IMR-90 (cell line): ENCODE data around the gene CWF19L2. TPM values are rescaled to one million over a fixed set of nuclear protein-coding genes. Genes with fewer than 3 reads are reported as not detected.

ENCODE experiments used
- ATAC-seq: fragments of 200-7000 bp; cut with Tn5 transposase; 2 replicates; pipeline ENCODE4 v1.9.1; 2020; ENCODE audit warnings: low read depth, mild to moderate bottlenecking, moderate library complexity
- BruUV-seq: library from RNA; stranded (reverse); fragments of 400-500 nt; replicated peaks from 2 replicates; lab custom pipeline; 2021; lab: Mats Ljungman, UMichigan
- CTCF ChIA-PET: fragments of 300-600 bp; formaldehyde crosslinking; extraction: SDS; loops from one replicate; lab custom pipeline; 2021; ENCODE audit warnings: antibody characterized with exemption; lab: Yijun Ruan, JAX
- POLR2A ChIA-PET: fragments of 300-600 bp; sonication (Branson Sonifier 250); formaldehyde crosslinking; loops from one replicate; lab custom pipeline; 2022; ENCODE audit warnings: antibody characterized with exemption; ENCODE audit not compliant: unreplicated experiment; lab: Charles Lee
- DNase-seq: peaks from one replicate; pipeline ENCODE4 v3.0.0; 2013
- H2AFZ ChIP-seq: replicated peaks from 2 replicates; pipeline ENCODE3; 2013; ENCODE audit warnings: low read length, mild to moderate bottlenecking; ENCODE audit not compliant: poor library complexity
- H2AK5ac ChIP-seq: 2 replicates; pipeline ENCODE4 v1.6.1; 2013; ENCODE audit warnings: low read depth, low read length, inconsistent platforms
- H2AK9ac ChIP-seq: replicated peaks from 2 replicates; pipeline ENCODE3; 2013; ENCODE audit warnings: mild to moderate bottlenecking, low read depth, low read length, moderate library complexity; ENCODE audit not compliant: poor library complexity
- H2BK120ac ChIP-seq: 2 replicates; pipeline ENCODE4 v1.6.1; 2013; ENCODE audit warnings: low read depth, low read length, inconsistent platforms
- H2BK15ac ChIP-seq: 3 replicates; pipeline ENCODE4 v1.6.1; 2013; ENCODE audit warnings: low read depth, low read length, inconsistent platforms
- H2BK20ac ChIP-seq: 2 replicates; pipeline ENCODE4 v1.6.1; 2013; ENCODE audit warnings: low read depth, mild to moderate bottlenecking, inconsistent platforms, low read length, moderate library complexity
- H2BK5ac ChIP-seq: 2 replicates; pipeline ENCODE4 v1.6.1; 2013; ENCODE audit warnings: mild to moderate bottlenecking, low read depth, low read length, inconsistent platforms; ENCODE audit not compliant: poor library complexity, severe bottlenecking
- H3K14ac ChIP-seq: replicated peaks from 2 replicates; pipeline ENCODE4 v1.6.1; 2013; ENCODE audit warnings: low read depth, low read length, inconsistent platforms
- H3K18ac ChIP-seq: 2 replicates; pipeline ENCODE4 v1.6.1; 2013; ENCODE audit warnings: low read depth, low read length, control low read depth
- H3K23ac ChIP-seq: 2 replicates; pipeline ENCODE4 v1.6.1; 2013; ENCODE audit warnings: low read depth, low read length, inconsistent platforms
- H3K27ac ChIP-seq: 2 replicates; pipeline ENCODE4 v1.5.1; 2013; ENCODE audit warnings: mild to moderate bottlenecking, control low read depth, low read length; ENCODE audit not compliant: insufficient read depth
- H3K27me3 ChIP-seq: 2 replicates; pipeline ENCODE4 v1.6.1; 2013; ENCODE audit warnings: low read length; ENCODE audit not compliant: control insufficient read depth, insufficient read depth
- H3K36me3 ChIP-seq: 2 replicates; pipeline ENCODE4 v1.6.1; 2013; ENCODE audit warnings: low read length, mixed read lengths; ENCODE audit not compliant: control insufficient read depth, insufficient read depth
- H3K4ac ChIP-seq: 2 replicates; pipeline ENCODE4 v1.6.1; 2013; ENCODE audit warnings: low read depth, low read length, inconsistent platforms
- H3K4me1 ChIP-seq: 2 replicates; pipeline ENCODE4 v1.6.1; 2013; ENCODE audit warnings: low read length, mixed read lengths; ENCODE audit not compliant: control insufficient read depth, insufficient read depth
- H3K4me2 ChIP-seq: 2 replicates; pipeline ENCODE4 v1.6.1; 2013; ENCODE audit warnings: low read depth, mild to moderate bottlenecking, control low read depth, low read length, moderate library complexity
- H3K4me3 ChIP-seq: 2 replicates; pipeline ENCODE4 v1.5.1; 2013; ENCODE audit warnings: low read depth, mild to moderate bottlenecking, control low read depth, low read length, moderate library complexity; ENCODE audit not compliant: insufficient read depth
- H3K56ac ChIP-seq: 2 replicates; pipeline ENCODE4 v1.6.1; 2013; ENCODE audit warnings: low read length, inconsistent platforms; ENCODE audit not compliant: insufficient read depth; ENCODE audit errors: extremely low read depth
- H3K79me1 ChIP-seq, 2 experiments: 2 replicates each; pipeline ENCODE4 v1.6.1; 2013; ENCODE audit warnings: low read length in 2 of 2, inconsistent platforms in 1 of 2, low read depth in 1 of 2
- H3K9ac ChIP-seq: 2 replicates; pipeline ENCODE4 v1.6.1; 2013; ENCODE audit warnings: low read depth, low read length, control low read depth
- H3K9me1 ChIP-seq: 2 replicates; pipeline ENCODE4 v1.6.1; 2013; ENCODE audit warnings: low read length, inconsistent platforms; ENCODE audit not compliant: insufficient read depth
- H3K9me3 ChIP-seq: 2 replicates; pipeline ENCODE4 v1.6.1; 2013; ENCODE audit warnings: low read length; ENCODE audit not compliant: control insufficient read depth, insufficient read depth
- H4K20me1 ChIP-seq: 2 replicates; pipeline ENCODE4 v1.6.1; 2013; ENCODE audit warnings: low read length, inconsistent platforms; ENCODE audit not compliant: insufficient read depth
- H4K5ac ChIP-seq: 2 replicates; pipeline ENCODE4 v1.6.1; 2013; ENCODE audit warnings: mild to moderate bottlenecking, low read depth, low read length, control low read depth
- H4K8ac ChIP-seq, 2 experiments: 2 replicates each; pipeline ENCODE4 v1.6.1; 2013; ENCODE audit warnings: low read depth in 2 of 2, low read length in 2 of 2, control low read depth in 1 of 2, inconsistent platforms in 1 of 2
- H4K91ac ChIP-seq: 2 replicates; pipeline ENCODE4 v1.6.1; 2013; ENCODE audit warnings: low read depth, low read length, inconsistent platforms; ENCODE audit not compliant: insufficient read depth
- BHLHE40 ChIP-seq: fragments of 150-350 bp; IDR thresholded peaks from 2 replicates; pipeline ENCODE4 v1.6.1; 2016; ENCODE audit warnings: mild to moderate bottlenecking, low read depth, low read length
- CEBPB ChIP-seq: IDR thresholded peaks from 2 replicates; pipeline ENCODE4 v1.6.1; 2012; ENCODE audit warnings: low read depth, low read length, improper control_type of control experiment
- CHD1 ChIP-seq: IDR thresholded peaks from 2 replicates; pipeline ENCODE4 v1.6.1; 2012; ENCODE audit warnings: low read depth, low read length, improper control_type of control experiment
- CTCF ChIP-seq: conservative IDR thresholded peaks from 2 replicates; pipeline ENCODE4 v1.5.1; 2012; ENCODE audit warnings: mild to moderate bottlenecking, low read depth, low read length, improper control_type of control experiment
- ELK1 ChIP-seq: fragments of 150-350 bp; IDR thresholded peaks from 2 replicates; pipeline ENCODE4 v1.6.1; 2016; ENCODE audit warnings: low read depth, mild to moderate bottlenecking, low read length, moderate library complexity, borderline replicate concordance
- MAFK ChIP-seq: IDR thresholded peaks from 2 replicates; pipeline ENCODE4 v1.6.1; 2012; ENCODE audit warnings: low read depth, low read length, improper control_type of control experiment
- MXI1 ChIP-seq: IDR thresholded peaks from 2 replicates; pipeline ENCODE4 v1.6.1; 2012; ENCODE audit warnings: low read depth, mild to moderate bottlenecking, low read length, moderate library complexity, borderline replicate concordance
- RCOR1 ChIP-seq: IDR thresholded peaks from 2 replicates; pipeline ENCODE4 v1.6.1; 2012; ENCODE audit warnings: mild to moderate bottlenecking, low read length, improper control_type of control experiment; ENCODE audit not compliant: insufficient replicate concordance
- RFX5 ChIP-seq: IDR thresholded peaks from 2 replicates; pipeline ENCODE4 v1.8.0; 2012; ENCODE audit warnings: low read depth, mild to moderate bottlenecking, low read length, moderate library complexity
- USF2 ChIP-seq: fragments of 150-350 bp; IDR thresholded peaks from 2 replicates; pipeline ENCODE4 v1.6.1; 2017; ENCODE audit warnings: mild to moderate bottlenecking, antibody characterized with exemption, low read length, low read depth
- WGBS, 2 experiments: methylation state at CpG; one replicate each; pipeline versions ENCODE4 v1.1.5 to v1.1.7; 2013; ENCODE audit warnings: missing lambda C conversion rate in 2 of 2; ENCODE audit not compliant: insufficient read length in 1 of 2; ENCODE audit errors: extremely low coverage in 2 of 2; 5-methylcytosine and 5-hydroxymethylcytosine counted together
- dilution Hi-C: fragments of 300-500 bp; cut with HindIII; formaldehyde crosslinking; loops from one replicate; pipeline ENCODE4 v1.14.3; 2018; ENCODE audit warnings: low sequenced_read_pairs; ENCODE audit not compliant: unreplicated experiment
- in situ Hi-C: fragments of 300-500 bp; cut with MboI; formaldehyde crosslinking; loops from 3 replicates; pipeline ENCODE4 v1.14.3; 2019; ENCODE audit warnings: low sequenced_read_pairs, inconsistent platforms, mixed read lengths
- intact Hi-C: fragments of 100-400 bp; cut with micrococcal nuclease; formaldehyde crosslinking; loops from 2 replicates; pipeline ENCODE4 v1.10.0; 2022
- polyA plus RNA-seq, 3 experiments: library from polyadenylated mRNA; depleted of rRNA; stranded (reverse); fragments of >200 nt; gene quantifications; 2 replicates each; pipeline ENCODE4 v1.2.3, GENCODE V29; 2012; ENCODE audit warnings: low replicate concordance in 1 of 3
- total RNA-seq: library from RNA; depleted of rRNA; stranded (reverse); fragments of >200 nt; gene quantifications from 2 replicates; pipeline ENCODE4 v1.2.3, GENCODE V29; 2012

CWF19L2 gene
- total and polyA plus RNA-seq, 2 of the 4 experiments (the other 2 are of a cell fraction): 1.7 to 3.8 TPM

DNA sequence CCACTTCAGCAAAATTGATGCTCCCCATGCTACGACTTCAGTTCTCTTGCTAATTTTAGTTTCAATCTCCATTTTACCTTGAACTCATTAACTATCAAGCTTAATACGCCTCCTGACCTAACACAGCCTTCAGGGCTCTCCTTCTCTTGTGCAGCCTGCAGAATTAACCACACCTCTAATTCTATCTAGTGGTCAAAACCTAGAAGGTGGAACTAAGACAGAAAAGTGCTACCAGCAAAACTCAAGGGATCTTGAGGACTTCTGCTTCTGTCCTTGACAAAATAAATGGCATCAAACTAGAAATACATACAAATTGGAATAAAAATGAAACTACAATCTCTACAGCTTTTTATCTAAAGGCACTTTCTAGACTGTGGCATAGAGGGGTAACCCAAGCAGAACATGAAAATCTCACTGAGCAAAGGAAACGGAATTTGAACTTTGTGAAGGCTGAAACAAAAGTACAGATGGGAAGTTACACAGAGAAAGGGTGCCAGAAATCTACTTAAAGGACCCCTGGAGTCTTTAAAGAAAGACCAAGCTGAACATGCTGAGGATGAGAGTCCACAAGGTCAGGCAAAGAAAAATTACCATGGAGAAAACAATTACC is 10.7 kb downstream of the CWF19L2 start:
- no peak overlapping the region for H2BK20ac ChIP-seq
- no peak for DNase-seq
- no peak overlapping the region for H2BK5ac ChIP-seq
- H2AK9ac ChIP-seq: no peak overlapping the region
- H3K4ac ChIP-seq: no peak overlapping the region
- dilution Hi-C loops (no loop called here), intact Hi-C loops (no loop called here), in situ Hi-C loops (no loop called here)
- no peak overlapping the region for H2AFZ ChIP-seq
- H3K9me3 ChIP-seq: no peaks in the 10 kb centered on the region
- H3K79me1 ChIP-seq: peaks cover 3 to 9% of the 10 kb centered on the region in 2 experiments; a peak in 2 of 4 replicates
- H4K20me1 ChIP-seq: no peaks in the 10 kb centered on the region
- no peak overlapping the region for H3K4me3 ChIP-seq
- ChIA-PET POLR2A (interaction anchor here (0.6 kb wide), 1 partner anchor 11 kb away, joined by 3 read pairs; the partner anchor contains the start of gene CWF19L2), CTCF (no interaction called here)
- no peak overlapping the region for H2BK15ac ChIP-seq
- H3K4me2 ChIP-seq: no peak overlapping the region
- no peak overlapping the region for H3K23ac ChIP-seq
- H2BK120ac ChIP-seq: no peak overlapping the region
- H3K18ac ChIP-seq: no peak overlapping the region
- no peak for ATAC-seq
- no peak overlapping the region for H3K27ac ChIP-seq
- no peak overlapping the region for H3K56ac ChIP-seq
- no peak overlapping the region for H3K9ac ChIP-seq
- H2AK5ac ChIP-seq: no peak overlapping the region
- H4K8ac ChIP-seq: no peak overlapping the region
- H3K14ac ChIP-seq: no peak overlapping the region
- BruUV-seq: no TSS peak
- H3K9me1 ChIP-seq: no peaks in the 10 kb centered on the region
- H3K4me1 ChIP-seq: no peaks in the 10 kb centered on the region
- no CpG with 5 or more reads among the region's 3 CpGs for WGBS, 2 experiments
- TF ChIP-seq CHD1 (no peak), MXI1 (no peak), CTCF (no peak), MAFK (no peak), BHLHE40 (no peak), RCOR1 (no peak), CEBPB (no peak), USF2 (no peak), RFX5 (no peak), ELK1 (no peak)
- H3K36me3 ChIP-seq: peaks cover 5% of the 10 kb centered on the region; the same call in 1 of the 2 replicates
- H3K27me3 ChIP-seq: no peaks in the 10 kb centered on the region
- H4K5ac ChIP-seq: no peak overlapping the region
- no peak overlapping the region for H4K91ac ChIP-seq
